HepG2 (cell line): ENCODE measurements around the gene XPOT. TPM values are rescaled to one million over a fixed set of nuclear protein-coding genes. Genes with fewer than 3 reads are reported as not detected.
A peak's percentile ranks its signal among the peaks of the same experiment; 100 is the strongest.

ENCODE experiments used
- ATAC-seq: fragments of 200-7000 bp; cut with Tn5 transposase; 3 replicates; pipeline ENCODE4 v1.9.1; 2020; ENCODE audit warnings: mild to moderate bottlenecking, moderate library complexity
- BruUV-seq: library from RNA; stranded (reverse); fragments of 400-500 nt; replicated peaks from 2 replicates; lab custom pipeline; 2021; lab: Mats Ljungman, UMichigan
- CTCF ChIA-PET: fragments of 300-600 bp; formaldehyde crosslinking; extraction: SDS; loops from one replicate; lab custom pipeline; 2021; ENCODE audit warnings: low total read pairs, inconsistent platforms, low intra/inter-chr PET ratio; lab: Yijun Ruan, JAX
- POLR2A ChIA-PET: fragments of 350-600 bp; sonication (Branson Sonifier 250); formaldehyde crosslinking; loops from one replicate; lab custom pipeline; 2020; ENCODE audit warnings: antibody characterized with exemption, inconsistent platforms; lab: Yijun Ruan, JAX
- DNase-seq: peaks from one replicate; pipeline ENCODE4 v3.0.0-alpha.2; 2015; ENCODE audit warnings: low spot score
- FAIRE-seq: peaks from 3 replicates; lab custom pipeline; 2011; peaks lifted over from hg19 to GRCh38; lab: Jason Lieb, UNC
- H2AFZ ChIP-seq: one replicate; pipeline ENCODE4 v1.6.1; 2011; ENCODE audit warnings: low read length, inconsistent platforms
- H3K27ac ChIP-seq: fragments of 300-600 bp; 3 replicates; pipeline ENCODE4 v1.8.0; 2011; ENCODE audit warnings: mixed run types, mild to moderate bottlenecking, mixed read lengths, low read length, inconsistent platforms; ENCODE audit not compliant: insufficient read depth; ENCODE audit errors: extremely low read length
- H3K27me3 ChIP-seq, 2 experiments: fragments of 200-600 bp in 1 of 2; 2 replicates in 1 of 2; 3 replicates in 1 of 2; pipeline versions ENCODE4 v1.6.0 to v1.8.0; 2011; ENCODE audit warnings: low read length in 2 of 2, mild to moderate bottlenecking in 2 of 2, moderate library complexity in 2 of 2, inconsistent platforms in 1 of 2; ENCODE audit not compliant: insufficient read depth in 2 of 2, control insufficient read depth in 1 of 2
- H3K36me3 ChIP-seq, 2 experiments: fragments of 200-600 bp in 1 of 2; replicated peaks in 1 of 2; 2 replicates in 1 of 2; 3 replicates in 1 of 2; pipeline versions ENCODE4 v1.5.1 to v1.8.0; 2011; ENCODE audit warnings: low read length in 2 of 2, inconsistent platforms in 1 of 2; ENCODE audit not compliant: insufficient read depth in 2 of 2, control insufficient read depth in 1 of 2
- H3K4me1 ChIP-seq: 2 replicates; pipeline ENCODE4 v1.5.1; 2012; ENCODE audit warnings: low read length, inconsistent platforms; ENCODE audit not compliant: insufficient read depth
- H3K4me2 ChIP-seq: 2 replicates; pipeline ENCODE4 v1.6.0; 2011; ENCODE audit warnings: low read depth, low read length, inconsistent platforms
- H3K4me3 ChIP-seq, 3 experiments: fragments of 200-600 bp in 1 of 3; sonication (generic), shearing (Covaris generic) in 1 of 3; replicated peaks in 1 of 3; 2 replicates each; pipeline ENCODE4 v1.5.1; 2011 to 2016; ENCODE audit warnings: low read length in 3 of 3, inconsistent platforms in 2 of 3, low read depth in 2 of 3, mild to moderate bottlenecking in 2 of 3, control low read depth in 1 of 3, mixed read lengths in 1 of 3; ENCODE audit not compliant: insufficient read depth in 1 of 3
- H3K79me2 ChIP-seq: one replicate; pipeline ENCODE4 v1.6.1; 2011; ENCODE audit warnings: low read length, inconsistent platforms; ENCODE audit not compliant: insufficient read depth
- H3K9ac ChIP-seq: 2 replicates; pipeline ENCODE4 v1.6.0; 2011; ENCODE audit warnings: mild to moderate bottlenecking, low read depth, low read length, inconsistent platforms; ENCODE audit not compliant: insufficient read depth
- H3K9me3 ChIP-seq: 2 replicates; pipeline ENCODE4 v1.5.1; 2012; ENCODE audit warnings: mild to moderate bottlenecking, low read length
- H4K20me1 ChIP-seq: 2 replicates; pipeline ENCODE4 v1.6.0; 2011; ENCODE audit warnings: inconsistent platforms, mild to moderate bottlenecking, low read length, moderate library complexity; ENCODE audit not compliant: insufficient read depth
- AGO1 ChIP-seq: fragments of 200-400 bp; formaldehyde crosslinking; IDR thresholded peaks from 2 replicates; pipeline ENCODE4 v1.6.1; 2017; ENCODE audit warnings: mild to moderate bottlenecking, low read depth, low read length, moderate library complexity; ENCODE audit not compliant: poor library complexity, severe bottlenecking
- HNRNPH1 ChIP-seq: fragments of 200-400 bp; formaldehyde crosslinking; optimal IDR thresholded peaks from 2 replicates; pipeline ENCODE3; 2017; ENCODE audit warnings: mild to moderate bottlenecking, low read depth, low read length
- IRF2 ChIP-seq: IDR thresholded peaks from 2 replicates; pipeline ENCODE4 v1.6.1; 2018; ENCODE audit warnings: missing genetic modification reagents, missing compliant biosample characterization
- MAFK ChIP-seq, 2 experiments: IDR thresholded peaks in 1 of 2; conservative IDR thresholded peaks in 1 of 2; 2 replicates each; pipeline ENCODE4 v1.6.1; 2011; ENCODE audit warnings: improper control_type of control experiment in 2 of 2, low read length in 2 of 2
- PAWR ChIP-seq: sonication (generic); formaldehyde crosslinking; IDR thresholded peaks from 2 replicates; pipeline ENCODE4 v1.4.0; 2020; ENCODE audit warnings: missing genetic modification reagents, mild to moderate bottlenecking, borderline replicate concordance
- POGZ ChIP-seq: sonication (generic); formaldehyde crosslinking; IDR thresholded peaks from 2 replicates; pipeline ENCODE4 v1.4.0; 2020; ENCODE audit warnings: mild to moderate bottlenecking, missing genetic modification reagents
- RELA ChIP-seq: sonication (generic); formaldehyde crosslinking; IDR thresholded peaks from 2 replicates; pipeline ENCODE4 v1.4.0; 2020; ENCODE audit warnings: missing genetic modification reagents
- THYN1 ChIP-seq: sonication (generic); formaldehyde crosslinking; IDR thresholded peaks from 2 replicates; pipeline ENCODE4 v1.8.1; 2023; ENCODE audit warnings: low read depth, mild to moderate bottlenecking, moderate library complexity, missing genetic modification reagents, borderline replicate concordance
- ZNF564 ChIP-seq: sonication (generic); formaldehyde crosslinking; IDR thresholded peaks from 2 replicates; pipeline ENCODE4 v1.8.1; 2023; ENCODE audit warnings: mild to moderate bottlenecking, missing genetic modification reagents
- ZNF674 ChIP-seq: sonication (generic); formaldehyde crosslinking; IDR thresholded peaks from 2 replicates; pipeline ENCODE4 v1.5.0; 2020; ENCODE audit warnings: low read depth, mild to moderate bottlenecking, missing genetic modification reagents
- ZNF703 ChIP-seq: sonication (generic); formaldehyde crosslinking; IDR thresholded peaks from 2 replicates; pipeline ENCODE4 v1.5.1; 2020; ENCODE audit warnings: missing genetic modification reagents, mild to moderate bottlenecking, moderate library complexity, borderline replicate concordance
- ZNF746 ChIP-seq: sonication (generic); formaldehyde crosslinking; IDR thresholded peaks from 2 replicates; pipeline ENCODE4 v1.8.0; 2022; ENCODE audit warnings: mild to moderate bottlenecking, missing genetic modification reagents
- WGBS: methylation state at CpG from one replicate; pipeline ENCODE4 v1.1.6; 2017; ENCODE audit warnings: low lambda C conversion rate; 5-methylcytosine and 5-hydroxymethylcytosine counted together
- in situ Hi-C: cut with HindIII; loops from 2 replicates; pipeline ENCODE4 v1.10.0; 2017; ENCODE audit warnings: low pct_unique_long_range_greater_than_20kb; ENCODE audit not compliant: extremely low pct_ligation_motif_present
- intact Hi-C: fragments of 100-400 bp; cut with micrococcal nuclease; formaldehyde crosslinking; loops from one replicate; pipeline ENCODE4 v1.10.0; 2022; ENCODE audit not compliant: unreplicated experiment
- polyA plus RNA-seq, 8 experiments: library from polyadenylated mRNA; depleted of rRNA in 3 of 8; stranded (reverse) in 7 of 8; unstranded in 1 of 8; fragments of >200 nt; fragmentation: Illumina TruSeq in 4 of 8; extraction: Trizol in 4 of 8; gene quantifications; 2 replicates each; pipeline versions ENCODE4 v1.2.1 to v1.2.3, GENCODE V29; 2011 to 2016; ENCODE audit warnings: low read depth in 4 of 8, missing spikeins in 1 of 8, mixed read lengths in 1 of 8; ENCODE audit not compliant: insufficient read depth in 1 of 8
- total RNA-seq, 5 experiments: library from RNA; depleted of rRNA; stranded (reverse); fragments of >200 nt; fragmentation: Illumina TruSeq; extraction: Trizol; gene quantifications; 2 replicates each; pipeline ENCODE4 v1.2.3, GENCODE V29; 2016; ENCODE audit warnings: low read depth in 1 of 5
- TF ChIP-seq, protein P1 (sequence below): sonication (generic); formaldehyde crosslinking; IDR thresholded peaks from 2 replicates; pipeline ENCODE4 v1.8.1; 2023; ENCODE audit warnings: mild to moderate bottlenecking, missing genetic modification reagents

The XPOT gene
- total and polyA plus RNA-seq, 2 of the 13 experiments (the other 11 are each of a cell fraction or from before 2014, with no cell fraction given), result 93.8 to 102 TPM

- peak; percentile 28 to 53; a peak in 1 of 4 replicates for TF ChIP-seq MAFK (conservative IDR thresholded peaks at IDR 0.05 in 1 of 2, IDR thresholded peaks at IDR 0.05 in 1 of 2; ENCODE audit: low read length in 2 of 2)
- TF ChIP-seq ZNF746 (CRISPR knock-in tag), result no peak
- H3K9me3 ChIP-seq, result no peaks in the 10 kb centered on the region
- H3K4me3 ChIP-seq, result no peak overlapping the region
- in situ Hi-C loops, result no loop called here
- no peak for ATAC-seq
- no peak overlapping the region for H3K27ac ChIP-seq
- BruUV-seq, result no TSS peak
- no peaks in the 10 kb centered on the region for H3K79me2 ChIP-seq
- ChIA-PET POLR2A (no interaction called here), CTCF (no interaction called here)
- peaks cover 5 to 60% of the 10 kb centered on the region in 2 experiments for H3K36me3 ChIP-seq
- WGBS, result 95% methylated on average over 3 of the region's 3 CpGs
- no peak overlapping the region for H2AFZ ChIP-seq
- H3K9ac ChIP-seq, result no peak overlapping the region
- FAIRE-seq, result no peak
- H3K27me3 ChIP-seq, result no peaks in the 10 kb centered on the region
- intact Hi-C loops, result no loop called here
- H4K20me1 ChIP-seq, result no peaks in the 10 kb centered on the region
- no peak for DNase-seq
- H3K4me1 ChIP-seq, result no peaks in the 10 kb centered on the region
- no peak overlapping the region for H3K4me2 ChIP-seq
Observed at GRCh38 chr12:64493513-64493912, 89.3 kb downstream of the XPOT start.

DNA sequence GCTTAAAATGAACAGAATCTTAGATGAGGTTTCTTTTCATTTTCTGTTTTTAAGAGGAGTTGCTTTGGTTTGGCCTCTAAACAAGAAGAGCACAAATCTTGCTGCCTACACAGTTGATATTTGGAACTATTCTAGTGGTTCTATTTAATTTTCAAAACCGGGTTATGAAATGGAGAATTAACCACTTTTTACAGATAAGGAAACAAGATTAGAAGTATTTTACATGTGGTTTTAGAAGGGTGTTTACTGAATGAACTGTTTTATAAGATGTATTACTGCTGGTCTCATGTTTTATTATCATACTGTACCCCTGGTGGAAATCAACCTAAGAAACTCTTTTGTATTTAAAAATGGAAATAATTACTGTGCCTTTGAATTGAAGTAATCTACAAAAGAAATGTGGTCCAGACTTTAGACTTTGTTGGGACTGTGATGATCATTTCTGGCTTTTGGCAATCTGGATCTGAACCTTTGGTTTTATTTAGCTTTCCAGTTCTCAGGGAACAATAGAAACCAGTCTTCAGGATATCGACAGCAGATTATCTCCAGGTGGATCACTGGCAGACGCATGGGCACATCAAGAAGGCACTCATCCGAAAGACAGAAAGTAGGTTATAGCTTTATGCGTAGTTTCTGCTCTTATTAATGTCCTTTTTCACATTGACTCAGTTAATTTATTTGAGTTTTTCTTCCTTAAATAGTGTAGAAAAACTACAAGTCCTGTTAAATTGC lies 91.0 kb downstream of the XPOT start:
- no TSS peak for BruUV-seq
- DNase-seq, result no peak

More for the DNA sequence above, 91.0 kb downstream of the XPOT start:
- no peaks in the 10 kb centered on the region for H3K79me2 ChIP-seq
- CTCF ChIA-PET, result no interaction called here
- TF ChIP-seq PAWR, result no peak
- TF ChIP-seq AGO1, result no peak
- no peak for TF ChIP-seq THYN1 (CRISPR knock-in tag)
- TF ChIP-seq HNRNPH1, result no peak
- TF ChIP-seq, protein P1, sequence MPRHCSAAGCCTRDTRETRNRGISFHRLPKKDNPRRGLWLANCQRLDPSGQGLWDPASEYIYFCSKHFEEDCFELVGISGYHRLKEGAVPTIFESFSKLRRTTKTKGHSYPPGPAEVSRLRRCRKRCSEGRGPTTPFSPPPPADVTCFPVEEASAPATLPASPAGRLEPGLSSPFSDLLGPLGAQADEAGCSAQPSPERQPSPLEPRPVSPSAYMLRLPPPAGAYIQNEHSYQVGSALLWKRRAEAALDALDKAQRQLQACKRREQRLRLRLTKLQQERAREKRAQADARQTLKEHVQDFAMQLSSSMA (CRISPR knock-in tag), result no peak
- TF ChIP-seq ZNF703 (CRISPR knock-in tag), result no peak
- no peak for TF ChIP-seq IRF2 (CRISPR knock-in tag)
- no peak for TF ChIP-seq RELA (CRISPR knock-in tag)
- no peak for TF ChIP-seq POGZ (CRISPR knock-in tag)
- no peak for TF ChIP-seq ZNF564
- no peak for TF ChIP-seq ZNF674 (CRISPR knock-in tag)
- TF ChIP-seq, all 625 proteins: peak for 0
- no peak for ATAC-seq
- Histone ChIP-seq H2AFZ (no peak overlapping the region), H4K20me1 (no peaks in the 10 kb centered on the region), H3K27me3 (no peaks in the 10 kb centered on the region), H3K4me3 (no peak overlapping the region), H3K4me1 (no peaks in the 10 kb centered on the region), H3K9me3 (no peaks in the 10 kb centered on the region), H3K36me3 (peaks cover 2 to 63% of the 10 kb centered on the region in 2 experiments), H3K9ac (no peak overlapping the region), H3K4me2 (no peak overlapping the region), H3K27ac (no peak overlapping the region)
- in situ Hi-C loops, result no loop called here
- FAIRE-seq, result no peak
- intact Hi-C loops, result no loop called here
- POLR2A ChIA-PET, result no interaction called here
- WGBS, result 97% methylated on average over 5 of the region's 5 CpGs
